ENCODE measurements around the gene ALLC.

DNA sequence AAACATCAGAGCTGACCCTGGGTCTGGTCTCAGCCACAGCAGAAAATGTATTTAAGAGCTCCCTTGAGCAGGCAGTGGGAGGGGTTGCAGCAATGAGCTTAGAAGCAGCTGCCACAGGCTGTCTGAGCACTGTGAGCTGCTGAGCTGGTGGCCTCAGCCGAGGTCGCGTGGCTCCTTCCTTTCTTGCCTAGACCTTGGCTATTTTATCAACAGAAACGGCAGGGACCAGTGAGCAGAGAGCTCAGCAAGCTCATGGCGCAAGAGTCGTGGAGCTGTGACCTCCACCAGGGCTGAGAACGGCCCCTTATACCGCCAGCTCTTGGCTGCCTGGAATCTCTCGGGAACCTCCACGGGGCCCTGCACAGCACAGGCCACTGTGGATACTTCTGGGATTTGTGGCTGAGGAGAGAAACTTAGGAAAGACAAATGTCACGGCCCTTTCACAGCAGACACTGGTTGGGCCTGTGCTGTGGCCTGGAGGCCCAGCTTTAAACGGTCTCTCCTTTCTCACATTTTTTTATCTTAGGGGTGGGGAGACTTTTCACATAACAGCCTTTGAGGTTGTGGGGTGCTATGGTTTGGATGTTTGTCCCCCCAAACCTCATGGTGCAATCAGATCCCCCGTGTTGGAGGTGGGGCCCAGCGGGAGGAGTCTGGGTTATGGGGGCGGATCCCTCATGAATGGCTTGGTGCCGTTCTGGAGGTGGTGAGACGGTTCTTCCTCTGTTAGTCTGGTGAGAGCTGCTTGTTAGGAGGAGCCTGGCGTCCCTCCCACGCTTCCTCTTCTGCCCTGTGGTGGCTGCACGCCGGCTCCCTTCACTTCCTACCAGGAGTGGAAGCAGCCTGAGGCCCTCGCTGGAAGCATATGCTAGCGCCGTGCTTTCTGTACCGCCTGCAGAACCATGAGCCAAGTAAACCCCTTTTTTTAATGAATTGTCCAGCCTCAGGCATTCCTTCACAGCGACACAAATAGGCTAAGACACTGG lies 1.7 kb downstream of the ALLC start:
- TF ChIP-seq MTA1 (IDR thresholded peaks at IDR 0.05; ENCODE audit: borderline replicate concordance) (no peak), NFE2 (IDR thresholded peaks at IDR 0.05; ENCODE audit: low read depth) (no peak), MAFK (IDR thresholded peaks at IDR 0.05; ENCODE audit: low read length) (no peak), YY1 (IDR thresholded peaks at IDR 0.05; ENCODE audit: borderline replicate concordance in 1 of 3, control insufficient read depth in 1 of 3, extremely low read depth in 1 of 3, insufficient read depth in 3 of 3, insufficient read length in 1 of 3, insufficient replicate concordance in 2 of 3, low read depth in 1 of 3, low read length in 2 of 3) (no peak)

All from K562 (cell line).